Activated naive CD4-positive, alpha-beta T cell treated with anti-CD3 and anti-CD28 coated beads for 36 hours (primary cell): ENCODE data around the gene FGF14. TPM values are rescaled to one million over a fixed set of nuclear protein-coding genes. Genes with fewer than 3 reads are reported as not detected.
"Not testable (repeated sequence)": the region's sequence is repeated elsewhere in the genome, so short reads cannot be mapped to it uniquely, and the experiment has no call there.

Experiments
- CTCF ChIA-PET: fragments of 350-600 bp; sonication (Branson Sonifier 250); formaldehyde crosslinking; loops from one replicate; lab custom pipeline; 2021; ENCODE audit warnings: antibody characterized with exemption; lab: Charles Lee
- DNase-seq: peaks from one replicate; pipeline ENCODE4 v3.0.0-alpha.2; 2020
- H3K27ac Mint-ChIP-seq: one replicate; pipeline ENCODE4 v1.8.0; 2021; ENCODE audit warnings: mild to moderate bottlenecking, mixed read lengths
- H3K27me3 Mint-ChIP-seq: one replicate; pipeline ENCODE4 v1.8.0; 2021; ENCODE audit warnings: low read depth, mixed read lengths
- H3K36me3 Mint-ChIP-seq: one replicate; pipeline ENCODE4 v1.8.0; 2021; ENCODE audit warnings: low read depth, mixed read lengths
- H3K4me1 Mint-ChIP-seq: one replicate; pipeline ENCODE4 v1.8.0; 2021; ENCODE audit warnings: low read depth, mixed read lengths
- H3K4me3 Mint-ChIP-seq: one replicate; pipeline ENCODE4 v1.8.0; 2021; ENCODE audit warnings: mild to moderate bottlenecking, moderate library complexity, mixed read lengths
- H3K9me3 Mint-ChIP-seq: one replicate; pipeline ENCODE4 v1.8.0; 2021; ENCODE audit warnings: mixed read lengths
- intact Hi-C: fragments of 100-400 bp; cut with micrococcal nuclease; formaldehyde crosslinking; loops from one replicate; pipeline ENCODE4 v1.15.1; 2023
- total RNA-seq, 2 experiments: library from RNA; stranded (reverse); gene quantifications; one replicate each; pipeline ENCODE4 v1.2.3, GENCODE V29; 2021

FGF14 gene
- total RNA-seq, 2 experiments from 2014 or later: not detected

DNA sequence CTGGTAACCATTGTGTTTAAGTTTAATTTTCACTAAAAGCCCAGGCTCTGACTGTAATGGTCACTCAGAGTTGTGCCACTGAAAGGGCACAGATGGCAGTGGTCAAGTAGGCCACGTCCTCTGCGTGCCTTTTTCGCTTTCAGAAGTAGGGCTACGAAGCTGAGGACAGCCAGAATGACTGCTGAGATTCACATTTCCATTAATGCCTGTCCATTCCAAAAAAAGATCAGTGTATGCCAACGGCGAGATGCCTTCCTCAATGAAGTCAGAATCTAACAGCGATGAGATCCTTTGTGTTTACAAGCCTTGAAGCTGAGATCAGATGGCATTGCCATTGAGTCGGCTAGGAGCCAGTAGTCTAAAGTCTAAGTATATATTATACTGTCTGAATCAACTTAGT is 311.3 kb downstream of the FGF14 start:
- no peak overlapping the region for H3K27ac Mint-ChIP-seq
- H3K4me1 Mint-ChIP-seq: no peaks in the 10 kb centered on the region
- intact Hi-C loops: no loop called here
- DNase-seq: no peak
- H3K4me3 Mint-ChIP-seq: no peak overlapping the region
- H3K36me3 Mint-ChIP-seq: no peaks in the 10 kb centered on the region
- CTCF ChIA-PET: no interaction called here
- H3K27me3 Mint-ChIP-seq: peaks cover 3% of the 10 kb centered on the region
- H3K9me3 Mint-ChIP-seq: no peaks in the 10 kb centered on the region

DNA sequence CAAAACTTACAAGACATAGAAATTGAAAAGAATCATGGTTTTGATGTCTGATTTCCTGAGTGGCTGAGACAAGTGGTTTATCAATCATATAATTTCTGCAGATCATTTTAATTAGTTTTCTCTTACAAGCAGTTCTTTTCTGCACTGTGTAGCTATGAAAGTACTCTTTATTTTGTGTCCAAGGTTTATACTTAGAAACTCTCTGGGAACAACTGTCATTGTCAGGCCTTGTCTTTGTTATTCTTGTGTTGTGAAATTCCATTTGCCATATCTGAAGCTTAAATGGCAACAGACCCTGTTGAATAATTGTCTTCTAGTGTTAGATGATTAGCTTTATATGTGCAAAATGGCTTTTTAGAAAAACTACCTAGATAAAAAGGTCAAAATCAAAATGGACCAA is 312.1 kb downstream of the FGF14 start:
- intact Hi-C loops: loop anchor here (2.0 kb wide), 1 partner anchor 367 kb away; no protein-coding TSS in a partner anchor
- no peak overlapping the region for H3K4me3 Mint-ChIP-seq
- no peak overlapping the region for H3K27ac Mint-ChIP-seq
- H3K4me1 Mint-ChIP-seq: no peaks in the 10 kb centered on the region
- H3K9me3 Mint-ChIP-seq: no peaks in the 10 kb centered on the region
- CTCF ChIA-PET: no interaction called here
- no peaks in the 10 kb centered on the region for H3K36me3 Mint-ChIP-seq
- DNase-seq: no peak
- peaks cover 3% of the 10 kb centered on the region for H3K27me3 Mint-ChIP-seq

DNA sequence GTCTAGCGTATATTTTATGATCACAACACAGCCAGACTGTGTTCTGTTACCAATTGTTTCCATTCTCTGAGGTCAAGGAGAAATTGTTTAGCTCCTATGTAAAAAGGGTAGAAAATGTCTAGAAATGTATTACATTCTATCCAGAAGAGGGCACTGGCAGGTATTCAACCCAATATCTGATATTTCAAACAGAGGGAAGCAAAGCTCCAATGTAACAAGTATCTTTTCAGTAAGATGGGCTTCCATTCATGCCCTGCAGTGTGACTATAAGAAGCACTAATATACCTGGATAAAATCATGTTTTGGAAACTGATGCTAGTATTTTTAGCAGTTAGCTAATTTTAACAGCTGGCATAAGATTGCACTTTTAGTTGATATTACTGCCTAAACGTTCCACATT is 312.7 kb downstream of the FGF14 start:
- H3K36me3 Mint-ChIP-seq: no peaks in the 10 kb centered on the region
- H3K27me3 Mint-ChIP-seq: peaks cover 3% of the 10 kb centered on the region
- CTCF ChIA-PET: no interaction called here

DNA sequence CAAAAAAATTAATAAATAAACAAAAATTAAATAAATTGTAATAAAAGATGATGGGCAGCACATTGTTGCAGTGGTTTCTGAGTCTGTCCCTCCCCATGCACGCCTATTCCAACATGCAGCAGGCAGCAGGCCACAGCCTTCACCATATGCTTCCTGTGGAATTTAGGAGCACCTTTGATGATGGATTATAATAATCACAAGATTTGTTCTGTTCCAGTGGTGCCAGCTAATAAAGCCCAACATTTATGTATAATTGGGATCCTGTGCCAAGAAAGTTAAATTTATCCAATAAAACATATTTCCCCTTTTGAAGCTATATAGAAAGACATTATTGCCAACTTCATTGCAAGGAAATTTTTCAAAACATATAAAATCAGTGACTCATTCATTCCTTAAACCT is 328.6 kb downstream of the FGF14 start:
- intact Hi-C loops: no loop called here
- no peak overlapping the region for H3K27ac Mint-ChIP-seq
- H3K4me1 Mint-ChIP-seq: no peaks in the 10 kb centered on the region
- CTCF ChIA-PET: no interaction called here
- no peak overlapping the region for H3K4me3 Mint-ChIP-seq
- no peaks in the 10 kb centered on the region for H3K36me3 Mint-ChIP-seq
- no peaks in the 10 kb centered on the region for H3K9me3 Mint-ChIP-seq
- no peaks in the 10 kb centered on the region for H3K27me3 Mint-ChIP-seq
- no peak for DNase-seq

More for the DNA sequence above, 312.7 kb downstream of the FGF14 start:
- Mint-ChIP-seq H3K27ac (no peak overlapping the region), H3K9me3 (no peaks in the 10 kb centered on the region), H3K4me1 (no peaks in the 10 kb centered on the region), H3K4me3 (no peak overlapping the region)
- no peak for DNase-seq
- intact Hi-C loops: loop anchor here (2.0 kb wide), 1 partner anchor 368 kb away; no protein-coding TSS in a partner anchor

DNA sequence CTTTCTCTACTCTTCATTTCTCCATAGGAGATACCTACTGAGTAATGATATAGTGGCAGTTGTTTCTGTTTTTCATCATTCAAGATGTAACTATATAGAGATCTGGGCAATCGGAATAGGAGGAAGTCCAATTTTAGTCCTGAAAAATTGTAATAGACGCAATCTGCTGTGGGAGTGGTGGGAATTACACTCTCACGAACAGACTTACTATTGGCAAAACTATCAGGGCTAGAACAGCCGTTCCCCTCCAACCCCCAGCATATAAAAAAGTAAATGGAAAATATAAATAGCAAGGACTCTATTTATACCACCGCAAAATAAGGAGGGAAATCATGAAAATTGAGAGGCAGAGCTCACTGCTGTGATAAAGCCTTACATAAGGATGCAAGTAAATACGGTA is 330.1 kb downstream of the FGF14 start:
- Mint-ChIP-seq H3K27me3 (peaks cover 2% of the 10 kb centered on the region), H3K4me3 (no peak overlapping the region), H3K27ac (no peak overlapping the region), H3K9me3 (peaks cover 3% of the 10 kb centered on the region), H3K36me3 (no peaks in the 10 kb centered on the region), H3K4me1 (no peaks in the 10 kb centered on the region)
- intact Hi-C loops: no loop called here
- CTCF ChIA-PET: no interaction called here
- DNase-seq: no peak

DNA sequence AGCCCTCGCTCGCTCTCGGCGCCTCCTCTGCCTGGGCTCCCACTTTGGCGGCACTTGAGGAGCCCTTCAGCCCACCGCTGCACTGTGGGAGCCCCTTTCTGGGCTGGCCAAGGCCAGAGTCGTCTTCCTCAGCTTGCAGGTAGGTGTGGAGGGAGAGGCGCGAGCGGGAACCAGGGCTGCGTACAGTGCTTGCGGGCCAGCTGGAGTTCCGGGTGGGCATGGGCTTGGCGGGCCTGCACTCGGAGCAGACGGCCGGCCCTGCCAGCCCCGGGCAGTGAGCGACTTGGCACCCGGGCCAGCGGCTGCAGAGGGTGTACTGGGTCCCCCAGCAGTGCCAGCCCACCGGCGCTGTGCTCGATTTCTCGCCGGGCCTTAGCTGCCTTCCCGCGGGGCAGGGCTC is 333.5 kb downstream of the FGF14 start:
- DNase-seq, H3K36me3 Mint-ChIP-seq, H3K4me1 Mint-ChIP-seq, H3K9me3 Mint-ChIP-seq, intact Hi-C loops, H3K4me3 Mint-ChIP-seq, H3K27me3 Mint-ChIP-seq, CTCF ChIA-PET, H3K27ac Mint-ChIP-seq: not testable (repeated sequence)

DNA sequence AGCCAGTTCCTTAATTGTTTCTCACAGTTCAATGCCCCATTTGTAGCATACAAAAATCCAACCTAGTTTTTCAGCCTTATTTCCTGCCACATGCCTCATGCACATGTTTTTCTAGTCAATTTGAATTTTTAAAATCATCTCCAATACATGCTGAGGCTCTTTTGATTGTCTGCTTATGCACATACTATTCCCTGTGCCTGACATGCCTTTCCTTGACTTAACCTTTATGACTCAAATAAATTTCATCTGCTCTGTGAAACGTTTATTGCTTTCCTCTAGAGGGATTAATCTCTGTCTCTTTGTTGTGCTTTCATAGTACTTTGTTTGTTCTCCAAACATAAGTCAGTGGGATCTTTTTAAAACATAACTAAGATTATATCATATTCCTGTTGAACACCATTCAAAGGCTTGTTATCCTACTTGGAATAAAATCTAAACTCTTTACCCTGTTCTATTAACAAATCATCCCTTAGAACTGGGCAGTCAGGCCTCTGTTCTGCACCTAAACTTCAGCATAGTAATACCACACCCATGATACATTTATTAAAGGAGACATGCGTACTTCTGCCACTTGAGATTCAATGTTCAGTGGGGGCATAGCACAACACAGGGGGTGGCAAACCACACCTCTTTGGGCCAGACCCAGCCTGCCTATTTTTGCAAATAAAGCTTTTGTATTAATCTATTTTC is 346.6 kb downstream of the FGF14 start:
- Mint-ChIP-seq H3K27ac (no peak overlapping the region), H3K4me3 (no peak overlapping the region), H3K36me3 (no peaks in the 10 kb centered on the region), H3K27me3 (peaks cover 2% of the 10 kb centered on the region), H3K4me1 (no peaks in the 10 kb centered on the region), H3K9me3 (peaks cover 26% of the 10 kb centered on the region)
- CTCF ChIA-PET: no interaction called here
- no peak for DNase-seq
- intact Hi-C loops: no loop called here

DNA sequence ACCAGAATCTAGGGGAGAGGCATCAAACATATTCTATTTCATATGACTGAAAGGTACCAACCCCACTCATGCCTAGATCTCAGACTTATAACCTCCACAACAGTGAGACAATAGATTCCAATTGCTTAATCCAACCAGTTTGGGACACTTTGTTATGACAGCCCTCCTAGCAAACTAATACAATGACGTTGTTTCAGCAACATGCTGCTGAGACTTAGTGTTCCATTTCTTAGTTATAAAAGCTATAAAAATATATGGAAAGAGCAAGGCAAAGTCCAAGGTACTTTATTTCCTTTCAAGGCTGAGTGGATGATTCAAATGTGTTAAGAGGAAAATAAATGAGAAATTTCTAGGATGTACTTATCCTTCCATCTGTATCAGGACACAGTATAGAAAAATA is 352.0 kb downstream of the FGF14 start:
- H3K27ac Mint-ChIP-seq: no peak overlapping the region
- H3K36me3 Mint-ChIP-seq: no peaks in the 10 kb centered on the region
- no peak overlapping the region for H3K4me3 Mint-ChIP-seq
- peaks cover 2% of the 10 kb centered on the region for H3K27me3 Mint-ChIP-seq
- no peaks in the 10 kb centered on the region for H3K4me1 Mint-ChIP-seq
- CTCF ChIA-PET: no interaction called here
- intact Hi-C loops: no loop called here
- peaks cover 26% of the 10 kb centered on the region for H3K9me3 Mint-ChIP-seq
- no peak for DNase-seq

DNA sequence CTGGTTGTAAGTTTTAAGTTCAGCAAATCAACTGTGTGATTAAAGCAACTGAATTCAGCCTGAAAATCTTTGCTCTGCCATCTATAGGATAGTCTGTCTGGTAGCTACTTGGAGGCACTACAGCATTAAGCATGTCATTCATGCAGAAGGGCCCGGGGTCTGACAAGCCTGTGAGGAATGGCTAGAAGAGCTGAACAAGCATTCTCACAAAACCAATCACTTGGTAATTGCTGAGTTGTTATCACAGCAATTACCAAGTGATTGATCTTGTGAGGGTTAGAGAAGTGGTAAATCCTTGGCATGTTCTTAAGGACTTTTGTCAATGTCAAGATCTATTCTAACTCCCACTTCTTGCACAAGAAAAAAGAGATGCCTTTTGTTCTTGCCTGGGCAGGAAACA is 356.1 kb downstream of the FGF14 start:
- H3K27ac Mint-ChIP-seq: no peak overlapping the region
- H3K4me3 Mint-ChIP-seq: no peak overlapping the region
- peaks cover 2% of the 10 kb centered on the region for H3K27me3 Mint-ChIP-seq
- intact Hi-C loops: no loop called here
- no peak for DNase-seq
- peaks cover 2% of the 10 kb centered on the region for H3K9me3 Mint-ChIP-seq
- H3K36me3 Mint-ChIP-seq: no peaks in the 10 kb centered on the region
- H3K4me1 Mint-ChIP-seq: no peaks in the 10 kb centered on the region
- CTCF ChIA-PET: interaction anchor here (0.6 kb wide), 1 partner anchor 89 kb away, joined by 3 read pairs; no protein-coding TSS in a partner anchor

DNA sequence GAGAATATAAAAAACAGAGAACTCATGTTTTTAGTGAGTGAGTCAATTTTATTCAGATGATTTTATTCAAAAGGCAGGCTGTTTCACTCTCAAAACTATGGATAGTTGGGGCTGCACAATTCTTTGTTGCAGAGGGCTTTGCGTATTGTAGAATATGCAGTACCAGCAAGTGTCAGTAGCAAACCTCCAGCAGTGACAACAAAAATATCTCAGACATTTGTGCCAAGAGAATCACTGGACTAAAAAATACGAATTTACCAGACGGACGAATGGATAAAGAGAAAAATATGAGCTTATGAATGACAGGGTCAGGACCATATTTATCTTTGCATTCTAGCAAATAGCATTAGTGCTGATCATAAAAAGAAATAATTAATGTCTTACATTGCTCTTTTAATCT is 359.1 kb downstream of the FGF14 start:
- intact Hi-C loops: no loop called here
- H3K4me3 Mint-ChIP-seq: no peak overlapping the region

DNA sequence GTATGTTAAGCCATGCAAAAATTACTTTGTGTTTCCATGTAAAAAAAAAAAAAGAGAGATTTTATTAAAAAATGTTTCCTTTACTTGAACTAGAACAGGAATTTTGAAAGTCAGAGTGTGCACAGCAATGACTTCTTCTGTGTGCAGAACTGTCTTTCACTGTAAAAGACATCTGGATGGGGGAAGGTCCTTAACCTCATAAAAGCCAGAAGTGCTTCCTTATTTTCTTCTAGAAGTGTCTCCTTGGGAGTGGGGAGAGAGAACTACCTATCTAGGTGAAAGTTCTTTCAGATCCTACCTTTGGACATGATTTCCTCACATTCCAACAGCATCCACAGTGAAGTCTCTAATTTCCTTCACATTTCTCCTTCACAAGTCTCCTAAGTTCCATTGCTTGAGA is 360.3 kb downstream of the FGF14 start:
- Mint-ChIP-seq H3K27ac (no peak overlapping the region), H3K4me1 (no peaks in the 10 kb centered on the region), H3K9me3 (no peaks in the 10 kb centered on the region), H3K36me3 (no peaks in the 10 kb centered on the region), H3K27me3 (peaks cover 2% of the 10 kb centered on the region), H3K4me3 (no peak overlapping the region)
- CTCF ChIA-PET: no interaction called here
- intact Hi-C loops: no loop called here
- no peak for DNase-seq

More for the DNA sequence above, 359.1 kb downstream of the FGF14 start:
- H3K27ac Mint-ChIP-seq: no peak overlapping the region
- CTCF ChIA-PET: no interaction called here
- H3K27me3 Mint-ChIP-seq: peaks cover 2% of the 10 kb centered on the region
- no peaks in the 10 kb centered on the region for H3K9me3 Mint-ChIP-seq
- no peaks in the 10 kb centered on the region for H3K4me1 Mint-ChIP-seq
- DNase-seq: no peak
- no peaks in the 10 kb centered on the region for H3K36me3 Mint-ChIP-seq

DNA sequence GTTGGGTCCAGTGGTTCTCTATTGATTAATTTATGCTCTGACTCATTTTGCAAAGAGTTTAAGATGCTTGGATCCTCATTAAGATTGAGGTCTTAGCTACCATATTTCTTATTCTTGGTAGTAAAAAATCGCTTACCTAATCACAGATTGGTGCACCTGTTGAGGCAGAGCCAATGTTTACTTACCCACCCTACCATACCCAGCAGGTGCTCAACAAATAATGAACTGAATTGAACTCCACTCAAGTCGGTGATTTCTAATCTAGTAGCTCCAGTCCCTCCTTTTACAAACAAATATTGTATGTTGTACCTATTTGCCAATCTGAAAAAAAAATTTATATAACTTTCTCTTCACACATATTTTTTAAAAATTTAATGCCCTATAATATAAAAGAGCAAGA is 361.0 kb downstream of the FGF14 start:
- no peaks in the 10 kb centered on the region for H3K36me3 Mint-ChIP-seq
- no peak overlapping the region for H3K27ac Mint-ChIP-seq
- intact Hi-C loops: no loop called here
- H3K4me1 Mint-ChIP-seq: no peaks in the 10 kb centered on the region
- CTCF ChIA-PET: no interaction called here
- no peak overlapping the region for H3K4me3 Mint-ChIP-seq
- peaks cover 2% of the 10 kb centered on the region for H3K27me3 Mint-ChIP-seq
- no peaks in the 10 kb centered on the region for H3K9me3 Mint-ChIP-seq
- no peak for DNase-seq

DNA sequence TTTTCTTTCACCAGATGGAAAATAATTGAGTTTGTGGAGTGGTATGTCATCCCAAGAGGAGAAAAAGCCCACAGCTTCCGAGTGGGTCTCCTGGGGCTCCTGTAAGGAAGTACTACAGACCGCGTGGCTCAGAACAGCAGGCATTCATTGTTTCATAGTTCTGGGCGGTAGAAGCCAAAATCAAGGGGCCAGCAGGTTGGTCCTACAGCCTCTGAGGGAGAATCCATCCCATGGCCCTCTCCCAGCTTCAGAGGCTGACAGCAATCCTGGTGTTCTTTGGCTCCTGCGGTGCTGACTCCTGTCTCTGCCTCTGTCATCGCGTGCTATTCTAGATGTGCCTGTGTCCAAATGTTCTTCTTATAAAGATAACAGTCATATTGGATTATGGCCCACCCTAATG is 362.6 kb downstream of the FGF14 start:
- intact Hi-C loops: no loop called here
- Mint-ChIP-seq H3K4me1 (no peaks in the 10 kb centered on the region), H3K36me3 (no peaks in the 10 kb centered on the region), H3K4me3 (no peak overlapping the region), H3K9me3 (no peaks in the 10 kb centered on the region), H3K27ac (no peak overlapping the region), H3K27me3 (no peaks in the 10 kb centered on the region)
- CTCF ChIA-PET: no interaction called here
- no peak for DNase-seq
